ENCODE data around the gene ELMO1.

ELMO1 gene

GRCh38 chr7:37039131-37039749 is 409.4 kb downstream of the ELMO1 start:
- no peak for DNase-seq

GRCh38 chr7:37038706-37039105 is 410.0 kb downstream of the ELMO1 start:
- DNase-seq = no peak

GRCh38 chr7:37037286-37037685 is 411.4 kb downstream of the ELMO1 start:
- DNase-seq = no peak

GRCh38 chr7:37035631-37036030 is 413.0 kb downstream of the ELMO1 start:
- no peak for DNase-seq

DNA sequence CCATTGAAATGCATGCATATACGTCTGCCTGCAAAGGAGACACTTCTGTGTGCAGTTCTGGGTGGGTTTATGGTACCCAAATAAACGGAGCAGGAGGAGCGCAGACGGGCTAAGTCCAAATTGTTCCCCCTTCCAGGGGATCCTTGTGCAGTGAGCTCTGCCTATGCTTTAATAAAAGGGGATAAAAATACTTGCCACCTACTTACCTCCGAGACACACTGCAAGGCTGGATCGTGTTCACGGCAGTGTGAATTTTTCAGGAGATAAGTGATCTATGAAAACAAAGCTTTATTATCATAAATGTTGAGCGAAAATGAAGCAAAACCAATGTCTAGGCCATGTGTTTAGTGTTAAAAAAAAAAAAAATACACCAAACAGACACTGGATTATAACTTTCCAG is 415.5 kb downstream of the ELMO1 start:
- DNase-seq = no peak

DNA sequence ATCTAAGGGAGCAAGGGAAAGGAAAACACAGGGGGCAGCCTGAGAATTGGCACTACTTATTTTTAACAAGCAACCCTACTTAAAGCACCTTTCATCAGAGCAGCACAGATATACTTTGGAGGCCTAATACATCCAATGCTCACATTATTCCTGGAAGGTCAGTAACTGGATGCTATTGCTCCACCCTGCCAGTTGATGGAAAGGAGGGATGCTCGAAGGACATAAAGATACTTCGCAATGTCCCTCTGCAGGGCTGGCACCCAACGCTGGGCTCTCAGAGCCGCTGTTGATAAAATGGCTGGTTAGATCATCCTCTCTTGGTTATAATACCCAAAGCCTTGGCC is 416.4 kb downstream of the ELMO1 start:
- no peak for DNase-seq

- DNase-seq = peak; percentile 43 to 60
These were observed 416.9 kb downstream of the ELMO1 start for GRCh38 chr7:37031571-37032257.

DNA sequence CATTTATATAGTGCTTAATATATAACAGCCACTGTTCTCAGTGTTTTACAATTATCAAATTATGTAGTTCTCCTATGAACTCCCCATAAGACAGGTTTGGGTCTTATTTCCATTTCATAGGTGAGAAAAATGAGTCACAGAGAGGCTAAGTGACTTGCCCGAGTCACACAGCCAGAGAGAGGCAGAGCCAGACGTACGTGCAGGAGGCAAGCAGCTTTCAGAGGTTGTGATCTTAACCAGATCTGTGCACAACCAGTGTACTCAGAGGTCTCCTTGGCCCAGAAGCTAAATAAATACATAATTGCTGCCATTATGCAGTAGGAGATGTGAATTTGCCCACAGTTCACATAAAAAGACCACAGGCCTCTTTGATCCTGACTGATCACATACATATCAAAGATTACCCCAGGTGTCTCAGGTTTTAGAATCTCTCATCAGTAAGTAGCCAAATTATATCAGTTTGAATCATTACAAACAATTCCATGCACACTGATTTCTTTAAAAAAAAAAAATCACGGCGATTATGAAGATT is 419.7 kb downstream of the ELMO1 start:
- peak; percentile 4 to 18 for DNase-seq

GRCh38 chr7:37027557-37028341 is 420.9 kb downstream of the ELMO1 start:
- no peak for DNase-seq

DNA sequence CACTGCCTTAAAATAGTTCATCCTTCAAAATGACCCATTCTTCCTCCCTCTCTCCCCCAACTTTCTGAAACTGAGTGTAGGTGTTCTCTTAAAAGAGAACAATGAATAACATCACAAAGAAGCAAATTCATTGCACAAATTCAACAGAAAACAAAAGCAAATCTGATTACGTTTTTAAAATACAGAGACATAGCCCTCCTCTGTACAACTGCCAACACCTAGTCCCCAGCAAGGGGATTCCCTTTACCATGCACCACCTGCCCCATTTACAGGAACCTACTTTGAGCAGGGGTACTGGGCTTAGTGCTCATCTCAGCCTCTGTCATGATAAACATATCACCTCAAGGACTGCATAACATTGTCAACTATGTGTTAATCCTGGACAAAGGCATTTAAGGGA is 421.6 kb downstream of the ELMO1 start:
- no peak for DNase-seq

DNA sequence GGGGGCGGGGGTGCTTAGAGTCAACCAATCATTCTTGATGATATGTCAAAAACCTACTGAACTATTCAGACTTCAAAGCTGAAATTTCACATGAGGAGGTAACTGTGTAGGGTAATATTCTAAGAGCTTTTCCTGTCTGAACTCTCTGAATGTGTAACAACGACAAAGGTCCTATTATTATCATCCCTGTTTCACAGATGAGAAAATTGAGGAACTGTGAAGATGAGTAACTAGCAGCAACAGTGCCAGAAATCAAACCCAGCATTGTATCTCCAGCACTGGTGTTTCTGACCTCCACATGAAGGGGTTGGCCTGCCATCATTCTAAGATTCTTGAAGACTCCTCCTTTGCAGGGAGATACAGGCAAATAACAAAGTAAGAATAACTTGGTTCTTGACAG is 429.7 kb downstream of the ELMO1 start:
- DNase-seq = no peak

- no peak for DNase-seq
These were observed 432.4 kb downstream of the ELMO1 start for GRCh38 chr7:37016064-37016878.

- DNase-seq = no peak
These were observed 433.2 kb downstream of the ELMO1 start for GRCh38 chr7:37015353-37016034.

GRCh38 chr7:37013771-37014170 is 434.9 kb downstream of the ELMO1 start:
- no peak for DNase-seq

GRCh38 chr7:37011151-37011890 is 437.3 kb downstream of the ELMO1 start:
- no peak for DNase-seq

- no peak for DNase-seq
These were observed 439.5 kb downstream of the ELMO1 start for GRCh38 chr7:37009125-37009675.

GRCh38 chr7:37007691-37008090 is 441.0 kb downstream of the ELMO1 start:
- DNase-seq = no peak

GRCh38 chr7:37007268-37007667 is 441.4 kb downstream of the ELMO1 start:
- no peak for DNase-seq

DNA sequence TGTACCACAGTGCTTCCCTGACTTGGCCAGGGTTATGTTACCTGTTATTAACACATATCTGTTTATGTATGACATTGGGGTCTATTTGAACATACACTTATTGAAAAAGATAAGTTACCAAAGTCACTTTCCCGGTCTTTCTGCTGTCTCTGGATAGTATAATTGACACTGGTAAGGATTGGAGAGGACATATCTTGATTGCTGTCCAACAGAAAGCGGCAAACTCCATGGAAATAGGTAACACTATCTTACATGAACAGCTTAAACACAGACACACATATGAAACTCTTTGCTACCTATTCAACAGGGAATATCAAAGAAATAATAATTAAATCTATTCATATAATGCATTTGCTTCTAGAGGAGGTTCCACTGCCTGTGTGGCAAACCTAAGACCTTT is 441.9 kb downstream of the ELMO1 start:
- DNase-seq = no peak

DNA sequence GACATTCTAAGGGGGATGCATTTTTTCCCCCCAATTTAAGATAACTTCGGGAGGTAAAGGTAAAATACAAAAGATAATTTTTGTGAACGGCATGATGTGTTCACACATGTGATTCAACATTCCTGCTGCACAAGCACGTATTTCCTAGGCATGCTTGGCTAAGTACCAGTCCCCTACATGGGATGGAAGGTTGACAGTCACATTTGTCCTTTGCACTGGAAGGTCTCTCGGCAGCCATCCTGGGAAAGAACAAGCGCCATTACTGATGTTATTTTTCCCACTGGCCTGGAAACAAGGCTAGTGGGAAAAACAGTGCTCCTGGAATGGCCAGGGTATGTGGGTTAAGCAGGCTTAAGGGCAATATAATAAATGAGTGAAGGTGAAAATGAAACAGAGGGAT is 448.2 kb downstream of the ELMO1 start:
- DNase-seq = no peak

Data from activated CD4-positive, alpha-beta T cell treated with anti-CD3 and anti-CD28 coated beads for 4 hours (primary cell).